GM23338 (cell line): ENCODE measurements around the gene USP6.
"Not testable (repeated sequence)": the region's sequence is repeated elsewhere in the genome, so short reads cannot be mapped to it uniquely, and the experiment has no call there.

Experiments
- CREB1 ChIP-seq: fragments of 250-450 bp; sonication (Bioruptor Pico); IDR thresholded peaks from 2 replicates; pipeline ENCODE4 v1.5.0; 2020; ENCODE audit warnings: low read depth, mild to moderate bottlenecking, moderate library complexity
- EZH2 ChIP-seq: fragments of 200-600 bp; sonication (generic); IDR thresholded peaks from one replicate; pipeline ENCODE4 v1.8.0; 2017; ENCODE audit warnings: antibody characterized with exemption, mild to moderate bottlenecking, low read depth; ENCODE audit not compliant: unreplicated experiment
- POLR2AphosphoS5 ChIP-seq: IDR thresholded peaks from 2 replicates; pipeline ENCODE4 v1.6.1; 2016; ENCODE audit warnings: antibody characterized with exemption, low read depth
- TF ChIP-seq, protein P1 (sequence below), 2 experiments: fragments of 200-600 bp in 1 of 2; sonication (generic) in 1 of 2; conservative IDR thresholded peaks; 2 replicates each; pipeline versions ENCODE4 v1.5.1 to v1.6.1; 2016 to 2017; ENCODE audit warnings: antibody characterized with exemption in 2 of 2, low read depth in 2 of 2, mild to moderate bottlenecking in 2 of 2, moderate library complexity in 1 of 2
- TF ChIP-seq, protein P2 (sequence below): IDR thresholded peaks from 2 replicates; pipeline ENCODE4 v1.6.1; 2016; ENCODE audit warnings: antibody characterized with exemption
- TF ChIP-seq, protein P3 (sequence below): IDR thresholded peaks from one replicate; pipeline ENCODE4 v1.6.1; 2018; ENCODE audit warnings: antibody characterized with exemption; ENCODE audit not compliant: unreplicated experiment

DNA sequence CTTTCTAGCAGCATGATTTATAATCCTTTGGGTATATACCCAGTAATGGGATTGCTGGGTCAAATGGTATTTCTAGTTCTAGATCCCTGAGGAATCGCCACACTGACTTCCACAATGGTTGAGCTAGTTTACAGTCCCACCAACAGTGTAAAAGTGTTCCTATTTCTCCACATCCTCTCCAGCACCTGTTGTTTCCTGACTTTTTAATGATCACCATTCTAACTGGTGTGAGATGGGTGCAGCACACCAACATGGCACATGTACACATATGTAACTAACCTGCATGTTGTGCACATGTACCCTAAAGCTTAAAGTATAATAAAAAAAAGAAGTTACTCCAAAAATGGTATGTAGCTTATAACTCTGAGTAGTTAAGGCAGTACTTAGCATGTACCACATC, 44.9 kb downstream of the USP6 start:
- TF ChIP-seq, protein P1, sequence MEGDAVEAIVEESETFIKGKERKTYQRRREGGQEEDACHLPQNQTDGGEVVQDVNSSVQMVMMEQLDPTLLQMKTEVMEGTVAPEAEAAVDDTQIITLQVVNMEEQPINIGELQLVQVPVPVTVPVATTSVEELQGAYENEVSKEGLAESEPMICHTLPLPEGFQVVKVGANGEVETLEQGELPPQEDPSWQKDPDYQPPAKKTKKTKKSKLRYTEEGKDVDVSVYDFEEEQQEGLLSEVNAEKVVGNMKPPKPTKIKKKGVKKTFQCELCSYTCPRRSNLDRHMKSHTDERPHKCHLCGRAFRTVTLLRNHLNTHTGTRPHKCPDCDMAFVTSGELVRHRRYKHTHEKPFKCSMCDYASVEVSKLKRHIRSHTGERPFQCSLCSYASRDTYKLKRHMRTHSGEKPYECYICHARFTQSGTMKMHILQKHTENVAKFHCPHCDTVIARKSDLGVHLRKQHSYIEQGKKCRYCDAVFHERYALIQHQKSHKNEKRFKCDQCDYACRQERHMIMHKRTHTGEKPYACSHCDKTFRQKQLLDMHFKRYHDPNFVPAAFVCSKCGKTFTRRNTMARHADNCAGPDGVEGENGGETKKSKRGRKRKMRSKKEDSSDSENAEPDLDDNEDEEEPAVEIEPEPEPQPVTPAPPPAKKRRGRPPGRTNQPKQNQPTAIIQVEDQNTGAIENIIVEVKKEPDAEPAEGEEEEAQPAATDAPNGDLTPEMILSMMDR (conservative IDR thresholded peaks at IDR 0.05; ENCODE audit: low read depth in 2 of 2), result not testable (repeated sequence)
- TF ChIP-seq, protein P2, sequence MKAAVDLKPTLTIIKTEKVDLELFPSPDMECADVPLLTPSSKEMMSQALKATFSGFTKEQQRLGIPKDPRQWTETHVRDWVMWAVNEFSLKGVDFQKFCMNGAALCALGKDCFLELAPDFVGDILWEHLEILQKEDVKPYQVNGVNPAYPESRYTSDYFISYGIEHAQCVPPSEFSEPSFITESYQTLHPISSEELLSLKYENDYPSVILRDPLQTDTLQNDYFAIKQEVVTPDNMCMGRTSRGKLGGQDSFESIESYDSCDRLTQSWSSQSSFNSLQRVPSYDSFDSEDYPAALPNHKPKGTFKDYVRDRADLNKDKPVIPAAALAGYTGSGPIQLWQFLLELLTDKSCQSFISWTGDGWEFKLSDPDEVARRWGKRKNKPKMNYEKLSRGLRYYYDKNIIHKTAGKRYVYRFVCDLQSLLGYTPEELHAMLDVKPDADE, result not testable (repeated sequence)
- TF ChIP-seq EZH2; CREB1 (CRISPR knock-in tag); POLR2AphosphoS5: not testable (repeated sequence)
- TF ChIP-seq, protein P3, sequence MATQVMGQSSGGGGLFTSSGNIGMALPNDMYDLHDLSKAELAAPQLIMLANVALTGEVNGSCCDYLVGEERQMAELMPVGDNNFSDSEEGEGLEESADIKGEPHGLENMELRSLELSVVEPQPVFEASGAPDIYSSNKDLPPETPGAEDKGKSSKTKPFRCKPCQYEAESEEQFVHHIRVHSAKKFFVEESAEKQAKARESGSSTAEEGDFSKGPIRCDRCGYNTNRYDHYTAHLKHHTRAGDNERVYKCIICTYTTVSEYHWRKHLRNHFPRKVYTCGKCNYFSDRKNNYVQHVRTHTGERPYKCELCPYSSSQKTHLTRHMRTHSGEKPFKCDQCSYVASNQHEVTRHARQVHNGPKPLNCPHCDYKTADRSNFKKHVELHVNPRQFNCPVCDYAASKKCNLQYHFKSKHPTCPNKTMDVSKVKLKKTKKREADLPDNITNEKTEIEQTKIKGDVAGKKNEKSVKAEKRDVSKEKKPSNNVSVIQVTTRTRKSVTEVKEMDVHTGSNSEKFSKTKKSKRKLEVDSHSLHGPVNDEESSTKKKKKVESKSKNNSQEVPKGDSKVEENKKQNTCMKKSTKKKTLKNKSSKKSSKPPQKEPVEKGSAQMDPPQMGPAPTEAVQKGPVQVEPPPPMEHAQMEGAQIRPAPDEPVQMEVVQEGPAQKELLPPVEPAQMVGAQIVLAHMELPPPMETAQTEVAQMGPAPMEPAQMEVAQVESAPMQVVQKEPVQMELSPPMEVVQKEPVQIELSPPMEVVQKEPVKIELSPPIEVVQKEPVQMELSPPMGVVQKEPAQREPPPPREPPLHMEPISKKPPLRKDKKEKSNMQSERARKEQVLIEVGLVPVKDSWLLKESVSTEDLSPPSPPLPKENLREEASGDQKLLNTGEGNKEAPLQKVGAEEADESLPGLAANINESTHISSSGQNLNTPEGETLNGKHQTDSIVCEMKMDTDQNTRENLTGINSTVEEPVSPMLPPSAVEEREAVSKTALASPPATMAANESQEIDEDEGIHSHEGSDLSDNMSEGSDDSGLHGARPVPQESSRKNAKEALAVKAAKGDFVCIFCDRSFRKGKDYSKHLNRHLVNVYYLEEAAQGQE, result not testable (repeated sequence)
